Spleen (tissue), 11 donors: ENCODE measurements around the gene KSR1. TPM values are rescaled to one million over a fixed set of nuclear protein-coding genes. Genes with fewer than 3 reads are reported as not detected.
"Not testable (repeated sequence)": the region's sequence is repeated elsewhere in the genome, so short reads cannot be mapped to it uniquely, and the experiment has no call there.

Source experiments
- DNase-seq: peaks from one replicate; pipeline ENCODE4 v3.0.0-alpha.2; 2020
- H3K27ac ChIP-seq, 8 donors: fragments of 200-600 bp; sonication (generic) in 7 of 8; 1 replicate in 4 of 8; 2 replicates in 4 of 8; pipeline versions ENCODE4 v1.5.0 to v1.8.0; 2016 to 2021; ENCODE audit warnings: inconsistent platforms in 4 of 8, mild to moderate bottlenecking in 4 of 8, moderate library complexity in 1 of 8
- H3K27me3 ChIP-seq, 7 donors: fragments of 200-600 bp; sonication (generic) in 6 of 7; replicated peaks in 1 of 7; 1 replicate in 4 of 7; 2 replicates in 3 of 7; pipeline versions ENCODE4 v1.5.0 to v1.8.0; 2016 to 2021; ENCODE audit warnings: inconsistent platforms in 3 of 7, mild to moderate bottlenecking in 1 of 7
- H3K36me3 ChIP-seq, 6 donors: fragments of 200-600 bp; sonication (generic) in 5 of 6; 1 replicate in 4 of 6; 2 replicates in 2 of 6; pipeline versions ENCODE4 v1.5.0 to v1.8.0; 2016 to 2021; ENCODE audit warnings: inconsistent platforms in 2 of 6
- H3K4me1 ChIP-seq, 6 donors: fragments of 200-600 bp; sonication (generic) in 5 of 6; 1 replicate in 3 of 6; 2 replicates in 3 of 6; pipeline versions ENCODE4 v1.5.0 to v1.8.0; 2016 to 2021; ENCODE audit warnings: inconsistent platforms in 3 of 6
- H3K4me3 ChIP-seq, 8 donors: fragments of 200-600 bp; sonication (generic) in 7 of 8; 1 replicate in 4 of 8; 2 replicates in 4 of 8; pipeline versions ENCODE4 v1.5.0 to v1.8.0; 2016 to 2021; ENCODE audit warnings: inconsistent platforms in 4 of 8, mild to moderate bottlenecking in 4 of 8, moderate library complexity in 2 of 8
- H3K9me3 ChIP-seq, 8 donors: fragments of 200-600 bp; sonication (generic) in 7 of 8; 1 replicate in 4 of 8; 2 replicates in 4 of 8; pipeline versions ENCODE4 v1.5.0 to v1.8.0; 2016 to 2021; ENCODE audit warnings: inconsistent platforms in 4 of 8
- POLR2A ChIP-seq, 3 donors: fragments of 450-650 bp; IDR thresholded peaks; one replicate each; pipeline ENCODE4 v1.5.1; 2017; ENCODE audit warnings: antibody characterized with exemption in 3 of 3, mild to moderate bottlenecking in 1 of 3
- POLR2AphosphoS5 ChIP-seq, 3 donors: sonication (generic); formaldehyde crosslinking; IDR thresholded peaks; one replicate each; pipeline ENCODE4 v1.5.1; 2017; ENCODE audit warnings: antibody characterized with exemption in 3 of 3
- WGBS, 5 donors: extraction: QIAGEN DNeasy Blood & Tissue Kit in 3 of 5; methylation state at CpG; one replicate each; pipeline versions ENCODE4 v1.1.5 to v1.1.7; 2013 to 2018; 5-methylcytosine and 5-hydroxymethylcytosine counted together
- intact Hi-C: fragments of 100-400 bp; cut with DNase I; formaldehyde crosslinking; loops from one replicate; pipeline ENCODE4 v1.15.0; 2023; ENCODE audit warnings: low total_unique reads
- polyA plus RNA-seq, 3 donors: library from polyadenylated mRNA; stranded (reverse); fragments of 200-250 nt; gene quantifications; one replicate each; pipeline ENCODE4 v1.2.1, GENCODE V29; 2013
- total RNA-seq, 7 donors: library from RNA; depleted of rRNA in 3 of 7; stranded (reverse); fragments of >200 nt in 3 of 7; fragmentation: NEBNext Ultra II Directional in 4 of 7; extraction: Animal tissue kit (Norgen Biotek cat#: 25700) in 4 of 7; gene quantifications; one replicate each; pipeline versions ENCODE4 v1.1.0 to v1.2.1, GENCODE V29; 2016 to 2021
- TF ChIP-seq, protein P1 (sequence below), 11 experiments: fragments of 200-600 bp in 7 of 11; fragments of 450-650 bp in 4 of 11; sonication (generic) in 4 of 11; IDR thresholded peaks in 8 of 11; conservative IDR thresholded peaks in 3 of 11; 1 replicate in 7 of 11; 2 replicates in 4 of 11; pipeline versions ENCODE4 v1.4.0 to v1.8.0; 2016 to 2021; ENCODE audit warnings: antibody characterized with exemption in 11 of 11, inconsistent platforms in 4 of 11, mild to moderate bottlenecking in 1 of 11
- donor health status: healthy with polysubstance abuse.
- donor health status: DM: no; HTN: no; CAD: no; lungs with moderate emphysema.
- donor health status: DM: no; HTN: no; CAD: no.
- donor health status: Bipolar disorder and iron deficiency.
- donor health status: healthy.
- donor health status: DM: no; HTN: no; CAD: no.
- donor health status: DM: yes; HTN: yes; CAD: no.

The KSR1 gene
- total and polyA plus RNA-seq, 10 donors: 6.4 to 100 (median 46.0) TPM

DNA sequence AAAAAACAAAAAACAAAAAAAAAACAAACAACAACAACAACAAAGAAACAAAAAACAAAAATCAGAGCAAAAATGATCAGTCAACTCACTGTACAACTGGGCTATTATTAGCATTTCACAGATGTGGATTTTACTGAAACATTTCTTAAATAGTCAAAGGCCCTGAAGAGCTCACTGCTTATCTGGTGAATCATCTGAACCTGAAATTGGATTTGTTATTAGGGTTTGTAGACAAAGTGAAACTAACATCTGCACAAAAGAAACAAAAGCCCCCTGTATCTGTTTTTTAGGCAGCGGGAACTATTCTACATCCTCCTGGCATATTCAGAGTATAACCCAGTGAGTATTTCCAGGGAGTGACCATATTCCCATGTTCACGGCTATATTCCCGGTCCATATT is 32.6 kb upstream of the KSR1 start:
- intact Hi-C loops: no loop called here
- DNase-seq: no peak
- Histone ChIP-seq H3K27me3 (no peaks in the 10 kb centered on the region), H3K36me3 (no peaks in the 10 kb centered on the region), H3K4me1 (no peaks in the 10 kb centered on the region), H3K27ac (no peak overlapping the region), H3K9me3 (peaks cover 0 to 3% (median 0%) of the 10 kb centered on the region in 8 donors), H3K4me3 (no peak overlapping the region)
- TF ChIP-seq POLR2AphosphoS5 (IDR thresholded peaks at IDR 0.05) (no peak), POLR2A (IDR thresholded peaks at IDR 0.05) (no peak)
- TF ChIP-seq, protein P1, sequence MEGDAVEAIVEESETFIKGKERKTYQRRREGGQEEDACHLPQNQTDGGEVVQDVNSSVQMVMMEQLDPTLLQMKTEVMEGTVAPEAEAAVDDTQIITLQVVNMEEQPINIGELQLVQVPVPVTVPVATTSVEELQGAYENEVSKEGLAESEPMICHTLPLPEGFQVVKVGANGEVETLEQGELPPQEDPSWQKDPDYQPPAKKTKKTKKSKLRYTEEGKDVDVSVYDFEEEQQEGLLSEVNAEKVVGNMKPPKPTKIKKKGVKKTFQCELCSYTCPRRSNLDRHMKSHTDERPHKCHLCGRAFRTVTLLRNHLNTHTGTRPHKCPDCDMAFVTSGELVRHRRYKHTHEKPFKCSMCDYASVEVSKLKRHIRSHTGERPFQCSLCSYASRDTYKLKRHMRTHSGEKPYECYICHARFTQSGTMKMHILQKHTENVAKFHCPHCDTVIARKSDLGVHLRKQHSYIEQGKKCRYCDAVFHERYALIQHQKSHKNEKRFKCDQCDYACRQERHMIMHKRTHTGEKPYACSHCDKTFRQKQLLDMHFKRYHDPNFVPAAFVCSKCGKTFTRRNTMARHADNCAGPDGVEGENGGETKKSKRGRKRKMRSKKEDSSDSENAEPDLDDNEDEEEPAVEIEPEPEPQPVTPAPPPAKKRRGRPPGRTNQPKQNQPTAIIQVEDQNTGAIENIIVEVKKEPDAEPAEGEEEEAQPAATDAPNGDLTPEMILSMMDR (IDR thresholded peaks at IDR 0.05 in 8 of 11, conservative IDR thresholded peaks at IDR 0.05 in 3 of 11): no peak
- 74 to 96% (median 84%) methylated on average over 3 of the region's 3 CpGs for WGBS, 5 donors

DNA sequence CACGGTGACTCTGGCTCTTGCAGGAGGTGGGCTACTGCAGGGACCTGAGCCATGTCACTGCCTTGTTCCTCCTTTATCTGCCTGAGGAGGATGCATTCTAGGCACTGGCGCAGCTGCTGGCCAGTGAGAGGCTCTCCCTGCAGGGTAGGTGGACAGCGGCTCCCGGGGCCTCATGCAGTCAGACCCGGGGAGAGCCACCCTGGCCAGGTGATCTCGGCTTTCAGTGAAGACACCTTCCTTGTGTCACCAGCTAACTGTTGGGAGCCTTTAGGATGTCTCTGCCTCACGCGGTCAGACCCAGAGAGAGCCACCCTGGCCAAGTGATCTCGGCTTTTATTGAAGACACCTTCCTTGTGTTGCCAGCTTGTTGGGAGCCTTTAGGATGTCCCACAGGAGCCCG is 31.7 kb upstream of the KSR1 start:
- Histone ChIP-seq H3K27me3 (no peaks in the 10 kb centered on the region), H3K36me3 (no peaks in the 10 kb centered on the region), H3K27ac (no peak overlapping the region), H3K4me3 (no peak overlapping the region), H3K9me3 (peaks cover 0 to 3% (median 0%) of the 10 kb centered on the region in 8 donors), H3K4me1 (no peaks in the 10 kb centered on the region)
- TF ChIP-seq POLR2A (IDR thresholded peaks at IDR 0.05): no peak
- TF ChIP-seq, protein P1 (IDR thresholded peaks at IDR 0.05 in 8 of 11, conservative IDR thresholded peaks at IDR 0.05 in 3 of 11): no peak
- no peak for TF ChIP-seq POLR2AphosphoS5 (IDR thresholded peaks at IDR 0.05)
- WGBS, 5 donors: 75 to 86% (median 83%) methylated on average over 6 to 10 of the region's 10 CpGs
- DNase-seq: no peak
- intact Hi-C loops: no loop called here

DNA sequence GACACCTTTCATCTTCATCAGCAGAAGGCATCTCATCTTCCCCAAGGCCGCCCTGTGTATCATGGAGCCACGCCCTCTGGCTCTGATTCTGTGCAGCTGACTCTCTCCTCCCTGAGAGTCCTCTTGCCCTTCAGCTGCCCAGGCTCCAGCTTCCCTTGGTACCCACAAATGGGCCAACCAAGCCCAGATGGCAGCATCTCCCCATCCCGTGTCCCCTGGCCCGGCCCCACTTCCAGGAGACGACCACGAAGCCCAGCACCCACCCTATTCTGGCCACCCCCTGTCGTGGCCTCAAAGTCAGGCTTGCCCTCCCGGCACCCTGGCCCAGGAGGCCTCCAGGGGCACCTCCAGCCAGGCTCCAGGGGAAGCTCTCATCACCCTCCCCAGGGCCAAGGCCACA is 31.3 kb upstream of the KSR1 start:
- H3K36me3 ChIP-seq: no peaks in the 10 kb centered on the region
- 88 to 95% (median 92%) methylated on average over 7 to 8 of the region's 8 CpGs for WGBS, 5 donors
- peaks cover 0 to 3% (median 0%) of the 10 kb centered on the region in 8 donors for H3K9me3 ChIP-seq
- H3K4me1 ChIP-seq: no peaks in the 10 kb centered on the region
- H3K4me3 ChIP-seq: no peak overlapping the region
- intact Hi-C loops: no loop called here
- DNase-seq: no peak
- no peak overlapping the region for H3K27ac ChIP-seq
- TF ChIP-seq, protein P1 (IDR thresholded peaks at IDR 0.05 in 8 of 11, conservative IDR thresholded peaks at IDR 0.05 in 3 of 11): no peak
- no peak for TF ChIP-seq POLR2A (IDR thresholded peaks at IDR 0.05)
- no peak for TF ChIP-seq POLR2AphosphoS5 (IDR thresholded peaks at IDR 0.05)
- no peaks in the 10 kb centered on the region for H3K27me3 ChIP-seq

DNA sequence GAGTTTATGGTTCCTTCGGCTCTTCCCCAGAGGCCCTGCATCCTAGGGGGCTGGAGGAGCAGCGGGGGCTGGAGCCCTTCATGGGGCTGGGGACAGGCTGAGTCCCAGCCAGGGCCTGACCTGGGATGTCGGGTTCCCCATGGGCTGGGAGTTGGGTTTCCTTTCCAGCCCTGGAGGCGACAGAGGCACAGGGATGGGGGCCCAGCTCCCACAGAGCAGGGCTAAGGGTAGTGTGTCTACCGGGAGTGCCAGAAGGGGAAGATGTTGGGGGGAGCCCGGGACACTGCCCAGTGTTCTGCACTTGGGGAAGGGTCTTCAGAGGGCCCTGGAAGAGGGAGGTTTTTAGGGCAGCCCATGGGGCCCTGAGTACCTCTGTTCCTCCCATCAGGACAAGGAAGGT is 30.7 kb upstream of the KSR1 start:
- H3K9me3 ChIP-seq, H3K4me1 ChIP-seq, H3K4me3 ChIP-seq, intact Hi-C loops, H3K27me3 ChIP-seq, H3K36me3 ChIP-seq, DNase-seq, H3K27ac ChIP-seq: not testable (repeated sequence)
- WGBS, 5 donors: 84 to 100% (median 90%) methylated on average over 1 to 6 of the region's 6 CpGs

DNA sequence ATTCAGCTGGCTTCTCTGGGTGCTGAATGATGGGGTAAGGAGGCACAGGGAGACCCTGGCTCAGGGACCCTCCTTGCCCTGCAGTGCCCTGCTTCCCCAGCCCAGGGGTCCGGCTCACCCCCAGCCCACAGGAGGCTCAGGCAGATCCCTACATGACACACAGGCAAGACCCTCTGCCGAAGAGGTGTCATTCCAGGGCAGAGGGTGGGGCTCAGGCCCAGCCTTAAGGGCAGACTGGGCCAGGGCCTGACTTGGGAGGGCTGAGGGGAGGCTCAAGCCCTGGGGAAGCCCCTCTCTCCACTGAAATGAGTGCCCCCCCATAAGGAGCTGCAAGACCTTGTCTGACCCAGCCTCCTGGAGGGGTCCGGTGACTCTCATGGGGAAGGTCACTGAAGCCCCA is 30.3 kb upstream of the KSR1 start:
- WGBS, 5 donors: 80 to 96% (median 95%) methylated on average over 1 to 3 of the region's 3 CpGs; no CpG with 5 or more reads in 1 of the 5 donors
- intact Hi-C loops: no loop called here
- Histone ChIP-seq H3K9me3 (peaks cover 0 to 3% (median 0%) of the 10 kb centered on the region in 8 donors), H3K27ac (no peak overlapping the region), H3K4me1 (no peaks in the 10 kb centered on the region), H3K27me3 (no peaks in the 10 kb centered on the region), H3K4me3 (no peak overlapping the region), H3K36me3 (no peaks in the 10 kb centered on the region)
- TF ChIP-seq POLR2AphosphoS5 (IDR thresholded peaks at IDR 0.05) (no peak), POLR2A (IDR thresholded peaks at IDR 0.05) (no peak)
- TF ChIP-seq, protein P1 (IDR thresholded peaks at IDR 0.05 in 8 of 11, conservative IDR thresholded peaks at IDR 0.05 in 3 of 11): no peak
- no peak for DNase-seq

DNA sequence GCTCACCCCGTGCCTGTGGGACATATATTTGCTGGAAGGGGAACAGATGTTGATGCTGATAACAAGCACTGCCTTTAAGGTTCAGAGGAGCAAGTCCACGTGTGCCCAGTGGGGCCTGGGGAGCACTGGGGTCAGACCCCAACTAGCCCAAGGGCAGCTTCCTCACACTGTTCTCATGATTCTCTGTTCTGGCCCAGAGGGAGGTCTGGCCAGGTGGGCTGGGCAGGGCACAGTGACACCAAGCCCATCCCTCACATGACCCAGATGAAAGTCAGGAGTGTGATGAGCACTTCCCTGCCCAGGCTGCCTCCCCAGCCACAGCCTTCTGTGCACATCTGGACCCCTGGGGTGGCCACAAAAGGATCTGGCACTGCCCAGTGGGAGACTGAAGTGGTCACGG is 29.8 kb upstream of the KSR1 start:
- intact Hi-C loops, H3K4me3 ChIP-seq: not testable (repeated sequence)
- WGBS, 5 donors: 56 to 100% (median 75%) methylated on average over 1 to 3 of the region's 3 CpGs; no CpG with 5 or more reads in 1 of the 5 donors

DNA sequence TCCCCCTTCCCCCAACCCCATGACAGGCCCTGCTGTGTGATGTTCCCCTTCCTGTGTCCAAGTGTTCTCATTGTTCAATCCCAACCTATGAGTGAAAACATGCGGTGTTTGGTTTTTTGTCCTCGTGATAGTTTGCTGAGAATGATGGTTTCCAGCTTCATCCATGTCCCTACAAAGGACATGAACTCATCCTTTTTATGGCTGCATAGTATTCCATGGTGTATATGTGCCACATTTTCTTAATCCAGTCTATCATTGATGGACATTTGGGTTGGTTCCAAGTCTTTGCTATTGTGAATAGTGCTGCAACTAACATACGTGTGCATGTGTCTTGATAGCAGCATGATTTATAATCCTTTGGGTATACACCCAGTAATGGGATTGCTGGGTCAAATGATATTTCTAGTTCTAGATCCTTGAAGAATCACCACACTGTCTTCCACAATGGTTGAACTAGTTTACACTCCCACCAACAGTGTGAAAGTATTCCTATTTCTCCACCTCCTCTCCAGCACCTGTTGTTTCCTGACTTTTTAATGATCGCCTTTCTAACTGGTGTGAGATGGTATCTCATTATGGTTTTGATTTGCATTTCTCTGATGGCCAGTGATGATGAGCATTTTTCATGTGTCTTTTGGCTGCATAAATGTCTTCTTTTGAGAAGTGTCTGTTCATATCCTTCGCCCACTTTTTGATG is 28.9 kb upstream of the KSR1 start:
- H3K9me3 ChIP-seq, DNase-seq, H3K36me3 ChIP-seq, H3K4me3 ChIP-seq, H3K27ac ChIP-seq, intact Hi-C loops, H3K4me1 ChIP-seq, H3K27me3 ChIP-seq: not testable (repeated sequence)
- 89 to 96% (median 94%) methylated on average over 4 to 5 of the region's 5 CpGs for WGBS, 5 donors

More for the DNA sequence above, 29.8 kb upstream of the KSR1 start:
- not testable (repeated sequence) for H3K36me3 ChIP-seq, H3K4me1 ChIP-seq, H3K27ac ChIP-seq, H3K9me3 ChIP-seq, H3K27me3 ChIP-seq, DNase-seq
